ENCODE measurements around the gene ASB2. TPM values are rescaled to one million over a fixed set of nuclear protein-coding genes. Genes with fewer than 3 reads are reported as not detected.

Gene ASB2
- total RNA-seq, 3 donors from 2014 or later (not counting 1 experiment from before 2014, with no cell fraction given): 3.7 to 7.2 (median 4.8) TPM

DNA sequence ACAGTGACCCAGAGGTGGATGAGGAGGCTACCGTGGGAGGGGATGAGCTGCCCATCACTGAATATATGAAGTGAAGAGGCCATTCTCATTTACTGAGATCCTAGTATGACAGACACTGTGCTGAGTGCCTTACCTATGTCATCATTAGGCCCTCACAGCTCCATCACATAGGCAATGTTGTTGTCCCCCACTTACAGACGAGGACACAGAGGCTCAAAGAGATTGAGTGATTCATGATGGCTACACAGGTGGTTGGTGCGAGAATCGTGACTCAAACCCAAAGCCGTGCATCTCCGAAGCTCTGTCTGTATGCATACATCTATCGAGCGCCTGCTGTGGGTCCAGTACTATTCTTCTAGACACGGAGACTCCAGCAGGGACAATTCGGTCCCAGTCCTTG lies 14.8 kb upstream of the ASB2 start:
- Histone ChIP-seq H3K4me3 (ENCODE audit: low read length) (no peak overlapping the region), H3K4me1 (ENCODE audit: control insufficient read depth, insufficient read depth, low read length) (no peaks in the 10 kb centered on the region), H3K27me3 (ENCODE audit: control insufficient read depth, insufficient read depth, low read length) (no peaks in the 10 kb centered on the region), H3K27ac (ENCODE audit: low read length) (no peak overlapping the region), H3K36me3 (ENCODE audit: control insufficient read depth, insufficient read depth, low read length) (no peaks in the 10 kb centered on the region), H3K9me3 (ENCODE audit: control insufficient read depth, insufficient read depth, low read length) (no peaks in the 10 kb centered on the region)
- WGBS (ENCODE audit: insufficient coverage): 89% methylated on average over 10 of the region's 10 CpGs
- intact Hi-C loops (cut with micrococcal nuclease): no loop called here
- no peaks in the 10 kb centered on the region for H3K9me3 Mint-ChIP-seq
- no peak overlapping the region for H3K27ac Mint-ChIP-seq
- TF ChIP-seq, protein P1, sequence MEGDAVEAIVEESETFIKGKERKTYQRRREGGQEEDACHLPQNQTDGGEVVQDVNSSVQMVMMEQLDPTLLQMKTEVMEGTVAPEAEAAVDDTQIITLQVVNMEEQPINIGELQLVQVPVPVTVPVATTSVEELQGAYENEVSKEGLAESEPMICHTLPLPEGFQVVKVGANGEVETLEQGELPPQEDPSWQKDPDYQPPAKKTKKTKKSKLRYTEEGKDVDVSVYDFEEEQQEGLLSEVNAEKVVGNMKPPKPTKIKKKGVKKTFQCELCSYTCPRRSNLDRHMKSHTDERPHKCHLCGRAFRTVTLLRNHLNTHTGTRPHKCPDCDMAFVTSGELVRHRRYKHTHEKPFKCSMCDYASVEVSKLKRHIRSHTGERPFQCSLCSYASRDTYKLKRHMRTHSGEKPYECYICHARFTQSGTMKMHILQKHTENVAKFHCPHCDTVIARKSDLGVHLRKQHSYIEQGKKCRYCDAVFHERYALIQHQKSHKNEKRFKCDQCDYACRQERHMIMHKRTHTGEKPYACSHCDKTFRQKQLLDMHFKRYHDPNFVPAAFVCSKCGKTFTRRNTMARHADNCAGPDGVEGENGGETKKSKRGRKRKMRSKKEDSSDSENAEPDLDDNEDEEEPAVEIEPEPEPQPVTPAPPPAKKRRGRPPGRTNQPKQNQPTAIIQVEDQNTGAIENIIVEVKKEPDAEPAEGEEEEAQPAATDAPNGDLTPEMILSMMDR (IDR thresholded peaks at IDR 0.05): no peak
- H3K4me3 Mint-ChIP-seq: no peak overlapping the region
- no peaks in the 10 kb centered on the region for H3K4me1 Mint-ChIP-seq
- no peaks in the 10 kb centered on the region for H3K36me3 Mint-ChIP-seq
- ATAC-seq (no peak), DNase-seq (no peak)
- H3K27me3 Mint-ChIP-seq (ENCODE audit: low read depth in 2 of 2): peaks cover 9 to 14% of the 10 kb centered on the region in 2 donors

GRCh38 chr14:93989939-93990338 lies 13.6 kb upstream of the ASB2 start:
- Mint-ChIP-seq H3K27me3 (ENCODE audit: low read depth in 2 of 2) (peaks cover 4 to 6% of the 10 kb centered on the region in 2 donors), H3K27ac (no peak overlapping the region), H3K9me3 (no peaks in the 10 kb centered on the region), H3K36me3 (no peaks in the 10 kb centered on the region), H3K4me1 (no peaks in the 10 kb centered on the region), H3K4me3 (no peak overlapping the region)
- no peak overlapping the region for H3K27ac ChIP-seq (ENCODE audit: low read length)
- ATAC-seq (no peak), DNase-seq (no peak)
- 64% methylated on average over 4 of the region's 4 CpGs for WGBS (ENCODE audit: insufficient coverage)
- H3K36me3 ChIP-seq (ENCODE audit: control insufficient read depth, insufficient read depth, low read length): no peaks in the 10 kb centered on the region
- H3K27me3 ChIP-seq (ENCODE audit: control insufficient read depth, insufficient read depth, low read length): no peaks in the 10 kb centered on the region
- H3K9me3 ChIP-seq (ENCODE audit: control insufficient read depth, insufficient read depth, low read length): no peaks in the 10 kb centered on the region
- intact Hi-C loops (cut with micrococcal nuclease): no loop called here
- no peak overlapping the region for H3K4me3 ChIP-seq (ENCODE audit: low read length)
- no peaks in the 10 kb centered on the region for H3K4me1 ChIP-seq (ENCODE audit: control insufficient read depth, insufficient read depth, low read length)
- TF ChIP-seq, protein P1 (IDR thresholded peaks at IDR 0.05): no peak

GRCh38 chr14:93987815-93988476 lies 11.6 kb upstream of the ASB2 start:
- ATAC-seq (no peak), DNase-seq (no peak)
- Mint-ChIP-seq H3K9me3 (no peaks in the 10 kb centered on the region), H3K27me3 (ENCODE audit: low read depth in 2 of 2) (peaks cover 6 to 9% of the 10 kb centered on the region in 2 donors), H3K27ac (no peak overlapping the region), H3K4me3 (no peak overlapping the region), H3K36me3 (no peaks in the 10 kb centered on the region), H3K4me1 (no peaks in the 10 kb centered on the region)
- H3K4me3 ChIP-seq (ENCODE audit: low read length): no peak overlapping the region
- no peaks in the 10 kb centered on the region for H3K27me3 ChIP-seq (ENCODE audit: control insufficient read depth, insufficient read depth, low read length)
- WGBS (ENCODE audit: insufficient coverage): 87% methylated on average over 3 of the region's 3 CpGs
- H3K9me3 ChIP-seq (ENCODE audit: control insufficient read depth, insufficient read depth, low read length): no peaks in the 10 kb centered on the region
- H3K36me3 ChIP-seq (ENCODE audit: control insufficient read depth, insufficient read depth, low read length): no peaks in the 10 kb centered on the region
- intact Hi-C loops (cut with micrococcal nuclease): no loop called here
- H3K4me1 ChIP-seq (ENCODE audit: control insufficient read depth, insufficient read depth, low read length): no peaks in the 10 kb centered on the region
- TF ChIP-seq, protein P1 (IDR thresholded peaks at IDR 0.05): no peak
- no peak overlapping the region for H3K27ac ChIP-seq (ENCODE audit: low read length)

- Mint-ChIP-seq H3K27ac (no peak overlapping the region), H3K36me3 (no peaks in the 10 kb centered on the region), H3K4me3 (no peak overlapping the region), H3K27me3 (ENCODE audit: low read depth in 2 of 2) (peaks cover 6 to 9% of the 10 kb centered on the region in 2 donors), H3K9me3 (no peaks in the 10 kb centered on the region), H3K4me1 (no peaks in the 10 kb centered on the region)
- WGBS (ENCODE audit: insufficient coverage): 87% methylated on average over 11 of the region's 12 CpGs
- no peaks in the 10 kb centered on the region for H3K36me3 ChIP-seq (ENCODE audit: control insufficient read depth, insufficient read depth, low read length)
- H3K27ac ChIP-seq (ENCODE audit: low read length): no peak overlapping the region
- no peaks in the 10 kb centered on the region for H3K4me1 ChIP-seq (ENCODE audit: control insufficient read depth, insufficient read depth, low read length)
- TF ChIP-seq, protein P1 (IDR thresholded peaks at IDR 0.05): no peak
- ATAC-seq: no peak
- intact Hi-C loops (cut with micrococcal nuclease): no loop called here
- H3K4me3 ChIP-seq (ENCODE audit: low read length): no peak overlapping the region
- no peaks in the 10 kb centered on the region for H3K9me3 ChIP-seq (ENCODE audit: control insufficient read depth, insufficient read depth, low read length)
- H3K27me3 ChIP-seq (ENCODE audit: control insufficient read depth, insufficient read depth, low read length): no peaks in the 10 kb centered on the region
- no peak for DNase-seq
Observed at GRCh38 chr14:93987376-93987775, 11.0 kb upstream of the ASB2 start.
